Mucosa of stomach (tissue), 1 donor: Measurements from ENCODE around the gene ABTB2.

Source experiments
- H3K27me3 ChIP-seq: one replicate; pipeline ENCODE4 v1.7.0; 2013; ENCODE audit warnings: mild to moderate bottlenecking, low read length; ENCODE audit not compliant: control insufficient read depth, insufficient read depth
- H3K36me3 ChIP-seq: one replicate; pipeline ENCODE4 v1.7.0; 2013; ENCODE audit warnings: low read length; ENCODE audit not compliant: control insufficient read depth, insufficient read depth
- H3K4me1 ChIP-seq: one replicate; pipeline ENCODE4 v1.7.0; 2013; ENCODE audit warnings: mild to moderate bottlenecking, low read length; ENCODE audit not compliant: control insufficient read depth, insufficient read depth
- H3K4me3 ChIP-seq: one replicate; pipeline ENCODE4 v1.7.0; 2013; ENCODE audit warnings: low read length
- H3K9ac ChIP-seq: one replicate; pipeline ENCODE4 v1.7.0; 2013; ENCODE audit warnings: mild to moderate bottlenecking, low read length, moderate library complexity
- H3K9me3 ChIP-seq: one replicate; pipeline ENCODE4 v1.7.0; 2013; ENCODE audit warnings: mild to moderate bottlenecking, low read length, moderate library complexity; ENCODE audit not compliant: control insufficient read depth
- donor health status: Pancreatic carcinoma.

Gene ABTB2

GRCh38 chr11:34382532-34383276 is 24.9 kb upstream of the ABTB2 start:
- Histone ChIP-seq H3K9me3 (no peaks in the 10 kb centered on the region), H3K36me3 (no peaks in the 10 kb centered on the region), H3K4me3 (no peak overlapping the region), H3K4me1 (no peaks in the 10 kb centered on the region), H3K9ac (no peak overlapping the region), H3K27me3 (no peaks in the 10 kb centered on the region)

GRCh38 chr11:34381775-34382174 is 24.0 kb upstream of the ABTB2 start:
- no peaks in the 10 kb centered on the region for H3K36me3 ChIP-seq
- H3K9me3 ChIP-seq, result no peaks in the 10 kb centered on the region
- no peak overlapping the region for H3K9ac ChIP-seq
- no peak overlapping the region for H3K4me3 ChIP-seq
- no peaks in the 10 kb centered on the region for H3K4me1 ChIP-seq
- no peaks in the 10 kb centered on the region for H3K27me3 ChIP-seq

- no peaks in the 10 kb centered on the region for H3K4me1 ChIP-seq
- H3K36me3 ChIP-seq, result no peaks in the 10 kb centered on the region
- no peaks in the 10 kb centered on the region for H3K27me3 ChIP-seq
- no peaks in the 10 kb centered on the region for H3K9me3 ChIP-seq
- H3K9ac ChIP-seq, result no peak overlapping the region
- no peak overlapping the region for H3K4me3 ChIP-seq
Measured at GRCh38 chr11:34380696-34381095, 22.9 kb upstream of the ABTB2 start.

GRCh38 chr11:34379539-34379938 is 21.7 kb upstream of the ABTB2 start:
- no peak overlapping the region for H3K9ac ChIP-seq

GRCh38 chr11:34379079-34379478 is 21.3 kb upstream of the ABTB2 start:
- no peaks in the 10 kb centered on the region for H3K36me3 ChIP-seq

More at GRCh38 chr11:34379539-34379938, 21.7 kb upstream of the ABTB2 start:
- Histone ChIP-seq H3K36me3 (no peaks in the 10 kb centered on the region), H3K27me3 (no peaks in the 10 kb centered on the region), H3K9me3 (no peaks in the 10 kb centered on the region), H3K4me3 (no peak overlapping the region), H3K4me1 (no peaks in the 10 kb centered on the region)

DNA sequence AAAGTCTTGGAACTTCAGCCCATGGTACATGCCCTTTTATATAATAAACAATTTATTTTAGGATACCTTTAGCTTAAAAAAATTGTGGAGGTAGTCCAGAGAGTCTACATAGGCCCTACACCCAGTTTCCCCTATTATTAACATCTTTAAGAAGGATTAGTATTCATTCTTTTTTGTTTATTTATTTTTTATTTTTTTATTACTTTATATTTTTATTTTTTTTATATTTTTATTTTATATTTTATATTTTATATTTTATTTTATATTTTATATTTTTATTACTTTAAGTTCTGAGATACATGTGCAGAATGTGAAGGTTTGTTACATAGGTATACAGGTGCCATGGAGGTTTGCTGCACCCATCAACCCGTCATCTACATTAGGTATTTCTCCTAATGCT is 15.9 kb upstream of the ABTB2 start:
- H3K9ac ChIP-seq, result no peak overlapping the region
- no peaks in the 10 kb centered on the region for H3K9me3 ChIP-seq
- no peaks in the 10 kb centered on the region for H3K27me3 ChIP-seq
- H3K36me3 ChIP-seq, result no peaks in the 10 kb centered on the region
- H3K4me3 ChIP-seq, result no peak overlapping the region
- no peaks in the 10 kb centered on the region for H3K4me1 ChIP-seq

More at GRCh38 chr11:34379079-34379478, 21.3 kb upstream of the ABTB2 start:
- Histone ChIP-seq H3K27me3 (no peaks in the 10 kb centered on the region), H3K4me3 (no peak overlapping the region), H3K9me3 (no peaks in the 10 kb centered on the region), H3K9ac (no peak overlapping the region), H3K4me1 (no peaks in the 10 kb centered on the region)

DNA sequence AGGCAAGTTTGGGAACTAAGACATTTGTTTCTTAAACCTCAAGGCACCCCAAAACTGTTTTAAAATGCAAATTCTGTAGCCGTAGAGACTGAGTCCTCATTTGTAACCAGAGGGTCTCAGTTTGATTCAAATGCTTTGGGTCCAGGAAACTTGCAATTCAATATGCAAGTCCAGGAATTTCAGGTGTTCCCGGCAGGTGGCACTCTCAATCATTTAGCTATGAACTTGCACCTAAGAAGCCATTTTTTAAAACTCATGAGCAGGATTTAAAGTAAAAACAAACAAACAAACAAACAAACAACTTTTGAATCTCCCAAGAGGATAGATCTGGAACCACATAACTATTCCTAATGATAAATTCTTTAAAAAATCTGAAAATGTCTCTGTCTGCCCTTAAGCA is 8.7 kb upstream of the ABTB2 start:
- no peaks in the 10 kb centered on the region for H3K27me3 ChIP-seq
- H3K9ac ChIP-seq, result no peak overlapping the region
- no peaks in the 10 kb centered on the region for H3K36me3 ChIP-seq
- H3K9me3 ChIP-seq, result no peaks in the 10 kb centered on the region
- H3K4me3 ChIP-seq, result no peak overlapping the region
- H3K4me1 ChIP-seq, result no peaks in the 10 kb centered on the region

- Histone ChIP-seq H3K27me3 (no peaks in the 10 kb centered on the region), H3K36me3 (no peaks in the 10 kb centered on the region), H3K4me1 (no peaks in the 10 kb centered on the region), H3K9ac (no peak overlapping the region), H3K4me3 (no peak overlapping the region), H3K9me3 (no peaks in the 10 kb centered on the region)
Measured at GRCh38 chr11:34364102-34364501, 6.3 kb upstream of the ABTB2 start.

DNA sequence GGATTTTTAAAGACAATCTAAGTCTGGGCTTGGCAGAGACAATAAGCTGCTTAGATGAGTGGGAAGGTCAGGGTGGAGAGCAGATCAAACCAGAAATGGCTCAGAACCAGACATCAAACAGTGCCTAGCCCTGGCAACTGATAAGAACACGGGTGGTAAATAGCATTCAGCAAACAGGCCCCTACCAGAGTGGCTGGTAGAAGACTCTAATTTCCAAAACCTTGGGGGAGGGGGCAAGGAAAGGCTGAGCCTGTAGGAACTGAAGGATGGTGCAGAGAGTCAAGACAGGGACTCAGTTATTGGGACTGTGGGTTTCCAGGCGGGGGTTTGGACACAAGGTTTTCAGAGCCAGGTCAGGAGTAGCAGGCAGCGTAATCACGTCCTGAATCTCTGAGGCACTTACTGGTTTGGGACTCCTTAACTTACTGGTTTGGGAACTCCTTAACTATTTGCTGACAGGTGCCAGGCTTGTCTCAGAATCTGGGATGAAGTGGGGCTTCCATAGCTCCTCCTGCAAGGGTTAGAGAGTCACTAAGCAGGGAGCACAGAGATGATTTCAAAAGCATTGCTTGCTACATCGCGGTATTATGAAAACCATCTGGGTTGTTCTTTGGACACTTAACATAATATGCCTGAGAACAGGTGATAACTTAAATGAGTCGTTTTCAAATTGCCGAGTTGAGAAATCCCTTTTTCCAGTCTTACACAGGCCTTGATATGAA is 5.7 kb upstream of the ABTB2 start:
- Histone ChIP-seq H3K27me3 (no peaks in the 10 kb centered on the region), H3K9ac (no peak overlapping the region), H3K36me3 (no peaks in the 10 kb centered on the region), H3K4me1 (peaks cover 5% of the 10 kb centered on the region), H3K4me3 (no peak overlapping the region), H3K9me3 (no peaks in the 10 kb centered on the region)

- Histone ChIP-seq H3K36me3 (no peaks in the 10 kb centered on the region), H3K27me3 (peaks cover 19% of the 10 kb centered on the region), H3K4me3 (no peak overlapping the region), H3K4me1 (peaks cover 23% of the 10 kb centered on the region), H3K9ac (no peak overlapping the region), H3K9me3 (no peaks in the 10 kb centered on the region)
Measured at GRCh38 chr11:34360046-34360445, 2.2 kb upstream of the ABTB2 start.

DNA sequence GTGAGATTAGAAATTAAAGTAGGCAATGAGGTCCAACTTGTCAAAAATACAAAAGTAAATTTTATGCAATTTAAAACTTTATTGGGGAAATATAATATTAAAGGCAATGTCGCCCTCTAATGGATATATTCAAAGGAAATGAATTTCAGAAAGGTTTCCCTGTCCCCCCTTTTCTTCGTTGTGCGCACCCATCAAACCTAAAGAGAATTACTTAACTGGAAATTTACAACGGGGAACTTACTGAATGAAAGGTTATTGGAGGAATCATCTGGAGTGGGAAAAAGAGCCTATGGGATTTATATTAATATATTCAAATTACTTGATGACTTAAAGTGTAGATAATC is 1.7 kb upstream of the ABTB2 start:
- Histone ChIP-seq H3K4me3 (peak overlapping the region; percentile 47), H3K36me3 (no peaks in the 10 kb centered on the region), H3K9ac (no peak overlapping the region), H3K4me1 (peaks cover 23% of the 10 kb centered on the region), H3K9me3 (no peaks in the 10 kb centered on the region), H3K27me3 (peaks cover 23% of the 10 kb centered on the region)

- H3K4me1 ChIP-seq, result peaks cover 23% of the 10 kb centered on the region
- no peaks in the 10 kb centered on the region for H3K36me3 ChIP-seq
- no peaks in the 10 kb centered on the region for H3K9me3 ChIP-seq
- peak overlapping the region; percentile 47 for H3K4me3 ChIP-seq
- H3K9ac ChIP-seq, result peak overlapping the region; percentile 55
- peaks cover 23% of the 10 kb centered on the region for H3K27me3 ChIP-seq
Measured at GRCh38 chr11:34358728-34359547, 1.1 kb upstream of the ABTB2 start.
